Astrocyte (in vitro differentiated cells and primary cell): Measurements from ENCODE around the gene IRF9. TPM values are rescaled to one million over a fixed set of nuclear protein-coding genes. Genes with fewer than 3 reads are reported as not detected.

Source experiments
- DNase-seq: peaks from one replicate; pipeline ENCODE4 v3.0.0-alpha.2; 2010; ENCODE audit warnings: low read depth
- FAIRE-seq: peaks from 2 replicates; lab custom pipeline; 2011; peaks lifted over from hg19 to GRCh38; lab: Jason Lieb, UNC
- H2AFZ ChIP-seq: 2 replicates; pipeline ENCODE4 v1.6.0; 2012; ENCODE audit warnings: low read depth, low read length, inconsistent platforms
- H3K27ac ChIP-seq: 2 replicates; pipeline ENCODE4 v1.5.1; 2011; ENCODE audit warnings: low read depth, low read length, inconsistent platforms
- H3K27me3 ChIP-seq: 2 replicates; pipeline ENCODE4 v1.6.0; 2011; ENCODE audit warnings: low read length, inconsistent platforms; ENCODE audit not compliant: insufficient read depth
- H3K36me3 ChIP-seq: 2 replicates; pipeline ENCODE4 v1.5.1; 2011; ENCODE audit warnings: low read length, inconsistent platforms; ENCODE audit not compliant: insufficient read depth
- H3K4me1 ChIP-seq: 2 replicates; pipeline ENCODE4 v1.5.1; 2011; ENCODE audit warnings: low read length, inconsistent platforms; ENCODE audit not compliant: insufficient read depth
- H3K4me2 ChIP-seq: 2 replicates; pipeline ENCODE4 v1.6.0; 2012; ENCODE audit warnings: low read length, inconsistent platforms
- H3K4me3 ChIP-seq: 2 replicates; pipeline ENCODE4 v1.5.1; 2011; ENCODE audit warnings: low read depth, mild to moderate bottlenecking, low read length, inconsistent platforms; ENCODE audit not compliant: insufficient read depth
- H3K79me2 ChIP-seq: 2 replicates; pipeline ENCODE4 v1.6.0; 2012; ENCODE audit warnings: mild to moderate bottlenecking, low read length, inconsistent platforms; ENCODE audit not compliant: insufficient read depth
- H3K9ac ChIP-seq: 2 replicates; pipeline ENCODE4 v1.6.0; 2012; ENCODE audit warnings: mild to moderate bottlenecking, low read length, inconsistent platforms
- H3K9me3 ChIP-seq: 2 replicates; pipeline ENCODE4 v1.5.1; 2012; ENCODE audit warnings: low read depth, mild to moderate bottlenecking, low read length, inconsistent platforms; ENCODE audit not compliant: insufficient read depth
- H4K20me1 ChIP-seq: 2 replicates; pipeline ENCODE4 v1.6.0; 2012; ENCODE audit warnings: low read length, inconsistent platforms; ENCODE audit not compliant: insufficient read depth
- H3K27ac Mint-ChIP-seq: one replicate; pipeline ENCODE4 v1.8.0; 2021; ENCODE audit warnings: mild to moderate bottlenecking, mixed read lengths; ENCODE audit not compliant: unreplicated experiment
- H3K27me3 Mint-ChIP-seq: one replicate; pipeline ENCODE4 v1.8.0; 2021; ENCODE audit warnings: low read depth, mixed read lengths; ENCODE audit not compliant: unreplicated experiment
- H3K36me3 Mint-ChIP-seq: one replicate; pipeline ENCODE4 v1.8.0; 2021; ENCODE audit warnings: low read depth, mixed read lengths; ENCODE audit not compliant: unreplicated experiment
- H3K4me1 Mint-ChIP-seq: one replicate; pipeline ENCODE4 v1.8.0; 2021; ENCODE audit warnings: low read depth, mixed read lengths; ENCODE audit not compliant: unreplicated experiment
- H3K4me3 Mint-ChIP-seq: one replicate; pipeline ENCODE4 v1.8.0; 2021; ENCODE audit warnings: mild to moderate bottlenecking, moderate library complexity, mixed read lengths; ENCODE audit not compliant: unreplicated experiment
- H3K9me3 Mint-ChIP-seq: one replicate; pipeline ENCODE4 v1.8.0; 2021; ENCODE audit warnings: mild to moderate bottlenecking, mixed read lengths; ENCODE audit not compliant: unreplicated experiment
- EZH2 ChIP-seq: IDR thresholded peaks from 2 replicates; pipeline ENCODE4 v1.6.1; 2012; ENCODE audit warnings: mild to moderate bottlenecking, low read length, inconsistent platforms; ENCODE audit not compliant: insufficient read depth
- total RNA-seq: library from RNA; stranded (reverse); gene quantifications from 2 replicates; pipeline ENCODE4 v1.2.1, GENCODE V29; 2021
- TF ChIP-seq, protein P1 (sequence below): IDR thresholded peaks from 2 replicates; pipeline ENCODE4 v1.5.1; 2011; ENCODE audit warnings: low read depth, mild to moderate bottlenecking, inconsistent platforms, low read length, moderate library complexity; ENCODE audit not compliant: insufficient read depth

The IRF9 gene
- total RNA-seq, 1 donor from 2014 or later, result 76.0 TPM

DNA sequence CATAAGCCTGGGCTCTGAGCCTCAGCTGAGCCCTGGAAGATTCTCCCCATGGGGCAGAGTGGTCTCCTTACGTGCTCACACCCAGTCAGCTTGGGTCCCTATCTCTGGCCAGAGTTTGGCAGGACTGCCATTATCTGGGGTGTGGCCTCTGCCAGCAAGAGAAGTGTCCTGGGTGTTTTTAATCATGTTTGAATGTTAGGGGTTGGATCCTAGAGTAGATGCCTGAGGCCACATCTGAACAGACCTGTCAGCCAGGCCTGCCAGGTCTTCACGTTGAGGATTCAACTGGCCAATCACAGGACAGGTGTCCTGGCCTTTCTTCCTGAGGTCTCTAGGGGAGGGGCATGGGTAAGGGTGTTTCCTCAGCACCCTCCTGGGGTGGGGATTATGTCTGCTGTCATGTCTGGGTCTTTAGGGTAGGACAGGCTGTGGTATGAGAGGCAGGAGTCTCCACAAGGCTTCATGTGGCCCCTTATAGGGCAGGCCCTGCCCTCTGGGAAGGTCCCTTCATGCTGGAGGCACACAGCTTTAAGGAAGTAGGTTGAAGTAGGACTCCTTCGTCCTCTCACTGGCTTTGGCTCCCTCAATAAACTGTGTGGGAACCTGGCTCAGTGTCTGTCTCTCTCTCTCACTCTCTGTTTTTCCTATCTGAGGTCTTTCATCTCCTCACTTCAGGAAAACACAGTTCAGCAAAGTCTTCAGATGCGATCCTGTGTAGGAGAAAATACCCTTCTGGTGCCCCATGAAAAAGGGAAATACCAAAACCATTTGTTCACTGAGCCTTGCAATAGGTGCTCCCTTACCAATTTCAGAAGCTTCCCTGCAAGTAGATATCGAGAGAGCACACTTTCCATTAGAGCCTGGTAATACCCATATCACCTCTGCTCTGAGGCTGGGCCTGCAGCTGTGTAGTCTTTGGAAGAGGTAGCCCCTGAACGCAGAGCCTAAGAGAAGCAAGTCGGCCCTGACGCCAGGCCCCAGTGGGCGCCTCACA lies 37.3 kb upstream of the IRF9 start:
- H3K4me3 ChIP-seq, result no peak overlapping the region
- H3K27me3 ChIP-seq, result no peaks in the 10 kb centered on the region
- DNase-seq (no peak), FAIRE-seq (no peak)
- no peaks in the 10 kb centered on the region for H3K27me3 Mint-ChIP-seq
- H3K27ac Mint-ChIP-seq, result no peak overlapping the region
- H3K4me2 ChIP-seq, result no peak overlapping the region
- no peak overlapping the region for H3K27ac ChIP-seq
- H3K79me2 ChIP-seq, result no peaks in the 10 kb centered on the region
- H2AFZ ChIP-seq, result no peak overlapping the region
- no peaks in the 10 kb centered on the region for H3K4me1 Mint-ChIP-seq
- H4K20me1 ChIP-seq, result no peaks in the 10 kb centered on the region
- H3K9me3 Mint-ChIP-seq, result no peaks in the 10 kb centered on the region
- peaks cover 21% of the 10 kb centered on the region for H3K36me3 ChIP-seq
- no peaks in the 10 kb centered on the region for H3K9me3 ChIP-seq
- H3K9ac ChIP-seq, result no peak overlapping the region
- no peak overlapping the region for H3K4me3 Mint-ChIP-seq
- H3K4me1 ChIP-seq, result no peaks in the 10 kb centered on the region
- H3K36me3 Mint-ChIP-seq, result peaks cover 24% of the 10 kb centered on the region
- TF ChIP-seq, protein P1, sequence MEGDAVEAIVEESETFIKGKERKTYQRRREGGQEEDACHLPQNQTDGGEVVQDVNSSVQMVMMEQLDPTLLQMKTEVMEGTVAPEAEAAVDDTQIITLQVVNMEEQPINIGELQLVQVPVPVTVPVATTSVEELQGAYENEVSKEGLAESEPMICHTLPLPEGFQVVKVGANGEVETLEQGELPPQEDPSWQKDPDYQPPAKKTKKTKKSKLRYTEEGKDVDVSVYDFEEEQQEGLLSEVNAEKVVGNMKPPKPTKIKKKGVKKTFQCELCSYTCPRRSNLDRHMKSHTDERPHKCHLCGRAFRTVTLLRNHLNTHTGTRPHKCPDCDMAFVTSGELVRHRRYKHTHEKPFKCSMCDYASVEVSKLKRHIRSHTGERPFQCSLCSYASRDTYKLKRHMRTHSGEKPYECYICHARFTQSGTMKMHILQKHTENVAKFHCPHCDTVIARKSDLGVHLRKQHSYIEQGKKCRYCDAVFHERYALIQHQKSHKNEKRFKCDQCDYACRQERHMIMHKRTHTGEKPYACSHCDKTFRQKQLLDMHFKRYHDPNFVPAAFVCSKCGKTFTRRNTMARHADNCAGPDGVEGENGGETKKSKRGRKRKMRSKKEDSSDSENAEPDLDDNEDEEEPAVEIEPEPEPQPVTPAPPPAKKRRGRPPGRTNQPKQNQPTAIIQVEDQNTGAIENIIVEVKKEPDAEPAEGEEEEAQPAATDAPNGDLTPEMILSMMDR, result no peak
- TF ChIP-seq EZH2, result no peak

DNA sequence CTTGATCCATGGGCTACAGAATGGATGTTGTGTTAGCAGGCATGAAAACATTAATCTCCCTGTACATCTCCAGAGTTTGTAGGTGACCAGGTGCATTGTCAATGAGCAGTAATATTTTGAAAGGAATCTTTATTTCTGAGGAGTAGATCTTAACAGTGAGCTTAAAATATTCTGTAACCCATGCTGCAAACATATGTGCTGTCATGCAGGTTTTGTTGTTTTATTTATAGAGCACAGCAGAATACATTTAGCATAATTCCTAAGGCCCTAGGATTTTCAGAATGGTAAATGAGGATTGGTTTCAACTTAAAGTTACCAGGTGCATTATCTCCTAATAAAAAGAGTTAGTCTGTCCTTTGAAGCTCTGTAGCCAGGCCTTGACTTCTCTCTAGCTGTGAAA lies 34.1 kb upstream of the IRF9 start:
- Histone ChIP-seq H2AFZ (no peak overlapping the region), H4K20me1 (no peaks in the 10 kb centered on the region), H3K4me1 (no peaks in the 10 kb centered on the region), H3K9ac (no peak overlapping the region), H3K27ac (no peak overlapping the region), H3K4me2 (no peak overlapping the region), H3K9me3 (no peaks in the 10 kb centered on the region), H3K27me3 (no peaks in the 10 kb centered on the region), H3K36me3 (peaks cover under 1% of the 10 kb centered on the region), H3K4me3 (no peak overlapping the region), H3K79me2 (no peaks in the 10 kb centered on the region)
- H3K36me3 Mint-ChIP-seq, result peaks cover 13% of the 10 kb centered on the region
- H3K27me3 Mint-ChIP-seq, result peaks cover 6% of the 10 kb centered on the region
- FAIRE-seq (no peak), DNase-seq (no peak)
- H3K4me3 Mint-ChIP-seq, result no peak overlapping the region
- TF ChIP-seq, protein P1, result no peak
- no peak for TF ChIP-seq EZH2
- H3K27ac Mint-ChIP-seq, result no peak overlapping the region
- no peaks in the 10 kb centered on the region for H3K9me3 Mint-ChIP-seq
- peaks cover 2% of the 10 kb centered on the region for H3K4me1 Mint-ChIP-seq

DNA sequence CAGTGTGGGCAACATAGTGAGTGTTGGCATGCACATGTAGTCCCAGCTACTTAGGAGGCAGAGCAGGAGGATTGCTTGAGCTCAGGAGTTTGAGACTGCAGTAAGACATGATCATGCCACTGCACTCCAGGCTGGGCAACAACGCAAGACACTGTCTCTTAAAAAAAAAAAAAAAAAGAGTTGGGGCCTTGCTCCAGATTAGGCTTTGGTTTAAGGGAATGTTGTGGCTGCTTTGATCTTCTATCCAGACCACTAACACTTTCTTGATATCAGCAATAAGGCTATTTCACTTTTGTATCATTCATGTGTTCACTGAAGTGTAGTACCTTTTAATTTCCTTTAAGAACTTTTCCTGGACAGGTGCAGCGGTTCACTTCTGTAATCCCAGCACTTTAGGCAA lies 33.4 kb upstream of the IRF9 start:
- no peaks in the 10 kb centered on the region for H3K9me3 Mint-ChIP-seq
- no peak overlapping the region for H3K4me3 ChIP-seq
- H4K20me1 ChIP-seq, result no peaks in the 10 kb centered on the region
- H3K27me3 ChIP-seq, result no peaks in the 10 kb centered on the region
- TF ChIP-seq EZH2, result no peak
- TF ChIP-seq, protein P1, result no peak
- H3K4me1 ChIP-seq, result no peaks in the 10 kb centered on the region
- no peak overlapping the region for H3K27ac ChIP-seq
- no peak for FAIRE-seq
- DNase-seq, result no peak
- no peak overlapping the region for H3K4me3 Mint-ChIP-seq
- no peaks in the 10 kb centered on the region for H3K9me3 ChIP-seq
- no peak overlapping the region for H3K9ac ChIP-seq
- no peak overlapping the region for H3K4me2 ChIP-seq
- H3K27me3 Mint-ChIP-seq, result peaks cover 8% of the 10 kb centered on the region
- H3K4me1 Mint-ChIP-seq, result peaks cover 2% of the 10 kb centered on the region
- H2AFZ ChIP-seq, result no peak overlapping the region
- no peak overlapping the region for H3K27ac Mint-ChIP-seq
- no peaks in the 10 kb centered on the region for H3K79me2 ChIP-seq
- H3K36me3 Mint-ChIP-seq, result peaks cover 10% of the 10 kb centered on the region
- H3K36me3 ChIP-seq, result no peaks in the 10 kb centered on the region
